Measurements from ENCODE around the gene CNIH4.
"Not testable (repeated sequence)": the region's sequence is repeated elsewhere in the genome, so short reads cannot be mapped to it uniquely, and the experiment has no call there.

The CNIH4 gene

DNA sequence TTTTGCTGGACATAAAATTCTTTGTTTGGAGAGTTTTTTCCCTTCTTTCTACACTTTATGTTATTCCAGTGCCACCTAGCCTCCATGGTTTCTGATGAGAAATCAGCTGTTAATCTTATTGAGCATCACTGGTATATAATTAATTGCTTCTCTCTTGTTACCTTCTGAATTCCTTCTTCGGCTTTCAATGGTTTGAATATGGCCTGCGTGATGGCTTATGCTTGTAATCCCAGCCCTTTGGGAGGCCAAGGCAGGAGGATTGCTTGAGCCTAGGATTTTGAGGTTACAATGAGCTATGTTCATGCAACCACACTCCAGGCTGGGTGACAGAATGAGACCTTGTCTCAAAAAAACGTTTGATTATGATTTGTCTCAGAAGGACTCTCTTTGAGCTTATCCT is 13.0 kb upstream of the CNIH4 start:
- DNase-seq (ENCODE audit: low read depth): no peak
- TF ChIP-seq MYC (IDR thresholded peaks at IDR 0.05; ENCODE audit: low read depth, low read length): no peak
- TF ChIP-seq MAX (IDR thresholded peaks at IDR 0.05; ENCODE audit: low read depth, low read length): no peak
- no peak for TF ChIP-seq POLR2A (IDR thresholded peaks at IDR 0.05; ENCODE audit: extremely low read depth, insufficient read length)
- no peak for TF ChIP-seq CTCF (IDR thresholded peaks at IDR 0.05; ENCODE audit: low read depth, low read length)
- no peak overlapping the region for H3K4me3 ChIP-seq (ENCODE audit: low read depth, low read length)

- H3K4me3 ChIP-seq (ENCODE audit: low read depth, low read length): no peak overlapping the region
- TF ChIP-seq MYC (IDR thresholded peaks at IDR 0.05; ENCODE audit: low read depth, low read length) (no peak), POLR2A (IDR thresholded peaks at IDR 0.05; ENCODE audit: extremely low read depth, insufficient read length) (no peak), MAX (IDR thresholded peaks at IDR 0.05; ENCODE audit: low read depth, low read length) (no peak), CTCF (IDR thresholded peaks at IDR 0.05; ENCODE audit: low read depth, low read length) (no peak)
- DNase-seq (ENCODE audit: low read depth): no peak
Measured at GRCh38 chr1:224348137-224348536, 8.5 kb upstream of the CNIH4 start.

- not testable (repeated sequence) for H3K4me3 ChIP-seq (ENCODE audit: low read depth, low read length); DNase-seq (ENCODE audit: low read depth)
Measured at GRCh38 chr1:224349716-224350115, 7.0 kb upstream of the CNIH4 start.

GRCh38 chr1:224352436-224353085 is 4.1 kb upstream of the CNIH4 start:
- not testable (repeated sequence) for DNase-seq (ENCODE audit: low read depth)

GRCh38 chr1:224353975-224354925 is 2.4 kb upstream of the CNIH4 start:
- no peak for TF ChIP-seq MAX (IDR thresholded peaks at IDR 0.05; ENCODE audit: low read depth, low read length)
- no peak for TF ChIP-seq POLR2A (IDR thresholded peaks at IDR 0.05; ENCODE audit: extremely low read depth, insufficient read length)
- no peak for TF ChIP-seq CTCF (IDR thresholded peaks at IDR 0.05; ENCODE audit: low read depth, low read length)
- TF ChIP-seq MYC (IDR thresholded peaks at IDR 0.05; ENCODE audit: low read depth, low read length): no peak
- H3K4me3 ChIP-seq (ENCODE audit: low read depth, low read length): no peak overlapping the region

More at GRCh38 chr1:224352436-224353085, 4.1 kb upstream of the CNIH4 start:
- not testable (repeated sequence) for H3K4me3 ChIP-seq (ENCODE audit: low read depth, low read length)

DNA sequence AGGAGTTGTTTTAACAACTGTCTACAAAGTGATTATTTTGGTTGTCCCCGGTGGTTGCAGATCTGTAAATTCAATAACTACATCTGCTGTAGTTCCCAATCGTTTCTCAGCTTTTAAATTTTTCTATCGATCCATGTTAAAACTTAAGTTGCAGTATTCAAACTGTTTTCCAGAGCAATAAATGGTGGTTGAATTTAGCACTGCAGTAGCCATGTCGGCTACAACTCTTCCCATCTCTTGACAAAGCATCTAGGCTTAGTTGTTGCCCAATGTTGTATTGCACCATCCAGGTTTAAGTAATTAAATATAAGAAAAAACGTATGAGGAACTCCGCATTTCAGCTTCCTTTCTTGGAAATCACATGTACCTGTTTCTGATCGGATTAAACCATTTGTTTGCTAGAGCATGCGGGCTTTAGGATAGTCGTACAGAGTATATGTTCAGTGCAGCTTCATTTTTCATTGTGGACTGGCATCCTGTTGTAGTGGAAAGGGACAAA is 996 bp downstream of the CNIH4 start:
- peak overlapping the region; percentile 88 for H3K4me3 ChIP-seq (ENCODE audit: low read depth, low read length)
- peak; percentile 87 for DNase-seq (ENCODE audit: low read depth)
- no peak for TF ChIP-seq MAX (IDR thresholded peaks at IDR 0.05; ENCODE audit: low read depth, low read length)
- TF ChIP-seq CTCF (IDR thresholded peaks at IDR 0.05; ENCODE audit: low read depth, low read length): no peak
- TF ChIP-seq MYC (IDR thresholded peaks at IDR 0.05; ENCODE audit: low read depth, low read length): no peak
- no peak for TF ChIP-seq POLR2A (IDR thresholded peaks at IDR 0.05; ENCODE audit: extremely low read depth, insufficient read length)

More at GRCh38 chr1:224353975-224354925, 2.4 kb upstream of the CNIH4 start:
- no peak for DNase-seq (ENCODE audit: low read depth)
